ENCODE data around the gene LAMA3. TPM values are rescaled to one million over a fixed set of nuclear protein-coding genes. Genes with fewer than 3 reads are reported as not detected.

The LAMA3 gene
- total and polyA plus RNA-seq, 10 of the 15 experiments (the other 5 are each of a cell fraction or from before 2014, with no cell fraction given): 0.37 to 6.5 (median 5.4) TPM

- TF ChIP-seq KDM1A (IDR thresholded peaks at IDR 0.05; ENCODE audit: borderline replicate concordance): no peak
- no peak for TF ChIP-seq DPF2 (IDR thresholded peaks at IDR 0.05)
- no peak for TF ChIP-seq BCL11A (IDR thresholded peaks at IDR 0.05; ENCODE audit: low read depth, low read length)
- no peak for TF ChIP-seq MTA2 (IDR thresholded peaks at IDR 0.05; ENCODE audit: low read depth)
- no peak for TF ChIP-seq BMI1 (IDR thresholded peaks at IDR 0.05; ENCODE audit: borderline replicate concordance)
- no peak for TF ChIP-seq ZSCAN29 (IDR thresholded peaks at IDR 0.05)
- TF ChIP-seq ZNF274 (IDR thresholded peaks at IDR 0.05; ENCODE audit: insufficient read depth, insufficient read length): no peak
- no peak for TF ChIP-seq MTA3 (IDR thresholded peaks at IDR 0.05; ENCODE audit: borderline replicate concordance, low read length)
- TF ChIP-seq STAT3 (IDR thresholded peaks at IDR 0.05; ENCODE audit: low read depth, low read length): no peak
- no peak for TF ChIP-seq ZBTB11 (CRISPR knock-in tag; IDR thresholded peaks at IDR 0.05)
- TF ChIP-seq PBX3 (IDR thresholded peaks at IDR 0.05; ENCODE audit: insufficient replicate concordance, low read depth, low read length): no peak
- TF ChIP-seq MYC (IDR thresholded peaks at IDR 0.05; ENCODE audit: insufficient read depth, insufficient read length, insufficient replicate concordance, low read length, severe bottlenecking): no peak
- TF ChIP-seq SMAD1 (IDR thresholded peaks at IDR 0.05; ENCODE audit: low read depth, partially characterized antibody): no peak
- TF ChIP-seq PAX8 (IDR thresholded peaks at IDR 0.05): no peak
- no peak for TF ChIP-seq POLR2A (IDR thresholded peaks at IDR 0.05; ENCODE audit: low read depth, low read length)
- TF ChIP-seq SIN3A (IDR thresholded peaks at IDR 0.05; ENCODE audit: low read depth, low read length): no peak
- no peak for TF ChIP-seq RELA (IDR thresholded peaks at IDR 0.05; ENCODE audit: borderline replicate concordance, partially characterized antibody)
- no peak for TF ChIP-seq CUX1 (IDR thresholded peaks at IDR 0.05; ENCODE audit: insufficient replicate concordance, low read depth, low read length)
- H4K20me1 ChIP-seq (ENCODE audit: control insufficient read depth, insufficient read depth): no peaks in the 10 kb centered on the region
- WGBS (ENCODE audit: insufficient coverage, insufficient replicate concordance, low lambda C conversion rate, missing lambda C conversion rate): 69% methylated on average over 14 of the region's 14 CpGs
- intact Hi-C loops (cut with micrococcal nuclease; ENCODE audit: unreplicated experiment) (no loop called here), in situ Hi-C loops (cut with MboI) (no loop called here)
- POLR2A ChIA-PET: no interaction called here
- H3K9ac ChIP-seq (ENCODE audit: control insufficient read depth, insufficient read depth, low read length): no peak overlapping the region
- no peak overlapping the region for H3K4me2 ChIP-seq (ENCODE audit: control insufficient read depth, insufficient read depth)
- no TSS peak for BruUV-seq (replicated peaks)
- ATAC-seq (no peak), DNase-seq (ENCODE audit: low read depth, low spot score) (no peak), FAIRE-seq (no peak)
- H3K27ac ChIP-seq (ENCODE audit: control insufficient read depth, insufficient read depth): no peak overlapping the region
- RAD21 ChIA-PET (ENCODE audit: unreplicated experiment): no interaction called here
- H3K36me3 ChIP-seq (ENCODE audit: control insufficient read depth in 2 of 2, insufficient read depth in 2 of 2, low read length in 1 of 2): no peaks in the 10 kb centered on the region; a peak in 1 of 4 replicates
- SMC1A ChIA-PET (ENCODE audit: uncharacterized antibody, unreplicated experiment): no interaction called here
- no peaks in the 10 kb centered on the region for H3K27me3 ChIP-seq (replicated peaks in 1 of 2; ENCODE audit: control insufficient read depth in 2 of 2, insufficient read depth in 2 of 2, low read length in 1 of 2)
- H3K4me1 ChIP-seq (ENCODE audit: control insufficient read depth, insufficient read depth, low read length): no peaks in the 10 kb centered on the region
- CTCF ChIA-PET: interaction anchor here (1.0 kb wide), 1 partner anchor 23 kb away, joined by 3 read pairs; no protein-coding TSS in a partner anchor
- H3K9me3 ChIP-seq (replicated peaks; ENCODE audit: control insufficient read depth, insufficient read depth, low read length): no peaks in the 10 kb centered on the region; the same call in 2 of the 3 replicates
- H3K4me3 ChIP-seq: no peak overlapping the region
- H3K79me2 ChIP-seq (ENCODE audit: control insufficient read depth, insufficient read depth, low read length): no peaks in the 10 kb centered on the region
- no peak overlapping the region for H2AFZ ChIP-seq (ENCODE audit: control insufficient read depth, low read depth, low read length)
Observed at GRCh38 chr18:23758281-23758680, 69.0 kb downstream of the LAMA3 start.

All from GM12878 (cell line).